ENCODE results near the gene RIPOR3. TPM values are rescaled to one million over a fixed set of nuclear protein-coding genes. Genes with fewer than 3 reads are reported as not detected.

RIPOR3 gene
- total and polyA plus RNA-seq, 9 of the 15 experiments (the other 6 are each of a cell fraction or from before 2014, with no cell fraction given), result 3.3 to 62.7 (median 21.4) TPM

DNA sequence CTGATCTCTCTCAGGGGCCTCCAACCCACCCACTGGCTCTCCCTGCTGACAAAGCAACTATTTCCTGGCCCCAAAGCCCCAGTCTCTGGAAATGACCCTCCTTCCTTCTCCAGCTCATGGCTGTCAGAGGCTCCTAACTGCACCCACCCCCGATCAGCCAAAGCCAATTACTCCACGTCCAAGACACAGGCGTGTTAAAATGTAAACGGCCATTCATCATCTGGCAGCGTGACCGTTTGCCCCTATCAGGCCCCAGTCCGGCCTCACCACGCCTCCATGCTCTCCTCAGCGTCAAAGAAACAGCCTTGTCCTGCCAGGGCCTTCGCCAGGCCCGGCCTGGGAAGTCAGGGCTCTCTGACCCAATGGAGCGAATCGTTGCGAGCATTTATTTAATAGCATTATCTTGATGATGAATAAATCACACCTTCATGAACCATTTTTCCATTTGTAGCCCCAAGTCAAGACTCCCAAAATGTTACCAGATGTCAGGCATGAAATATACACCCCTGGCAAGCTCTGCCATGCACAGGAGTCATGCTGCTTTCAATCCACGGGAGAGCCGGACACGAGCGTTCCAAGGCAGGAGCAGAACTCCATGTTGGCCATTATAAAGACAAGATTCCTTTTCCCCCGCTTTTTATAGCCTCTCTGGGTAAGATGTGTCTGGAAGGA, 17.7 kb downstream of the RIPOR3 start (continued):
- TF ChIP-seq, protein P1, sequence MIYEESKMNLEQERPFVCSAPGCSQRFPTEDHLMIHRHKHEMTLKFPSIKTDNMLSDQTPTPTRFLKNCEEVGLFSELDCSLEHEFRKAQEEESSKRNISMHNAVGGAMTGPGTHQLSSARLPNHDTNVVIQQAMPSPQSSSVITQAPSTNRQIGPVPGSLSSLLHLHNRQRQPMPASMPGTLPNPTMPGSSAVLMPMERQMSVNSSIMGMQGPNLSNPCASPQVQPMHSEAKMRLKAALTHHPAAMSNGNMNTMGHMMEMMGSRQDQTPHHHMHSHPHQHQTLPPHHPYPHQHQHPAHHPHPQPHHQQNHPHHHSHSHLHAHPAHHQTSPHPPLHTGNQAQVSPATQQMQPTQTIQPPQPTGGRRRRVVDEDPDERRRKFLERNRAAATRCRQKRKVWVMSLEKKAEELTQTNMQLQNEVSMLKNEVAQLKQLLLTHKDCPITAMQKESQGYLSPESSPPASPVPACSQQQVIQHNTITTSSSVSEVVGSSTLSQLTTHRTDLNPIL (CRISPR knock-in tag; IDR thresholded peaks at IDR 0.05), result no peak
- no peak for TF ChIP-seq SLC30A9 (CRISPR knock-in tag; IDR thresholded peaks at IDR 0.05)
- TF ChIP-seq ZNF830 (CRISPR knock-in tag; IDR thresholded peaks at IDR 0.05), result no peak
- no peak for TF ChIP-seq IRF2 (CRISPR knock-in tag; IDR thresholded peaks at IDR 0.05)
- TF ChIP-seq RNF2 (IDR thresholded peaks at IDR 0.05), result peak; percentile 51; the same call in 1 of the 2 replicates
- peak; percentile 62 for TF ChIP-seq RBBP5 (IDR thresholded peaks at IDR 0.05; ENCODE audit: borderline replicate concordance, insufficient read depth, low read length, poor library complexity, severe bottlenecking)
- no peak for TF ChIP-seq CHD1 (IDR thresholded peaks at IDR 0.05; ENCODE audit: low read length)
- TF ChIP-seq CREBBP (IDR thresholded peaks at IDR 0.05; ENCODE audit: low read depth, low read length), result no peak
- TF ChIP-seq HEY1 (CRISPR knock-in tag; IDR thresholded peaks at IDR 0.05; ENCODE audit: borderline replicate concordance), result no peak
- no peak for TF ChIP-seq OTX1 (CRISPR knock-in tag; IDR thresholded peaks at IDR 0.05)
- TF ChIP-seq KLF6 (CRISPR knock-in tag; IDR thresholded peaks at IDR 0.05; ENCODE audit: borderline replicate concordance), result no peak
- TF ChIP-seq SNIP1 (IDR thresholded peaks at IDR 0.05; ENCODE audit: low read depth), result no peak
- TF ChIP-seq, protein P2, sequence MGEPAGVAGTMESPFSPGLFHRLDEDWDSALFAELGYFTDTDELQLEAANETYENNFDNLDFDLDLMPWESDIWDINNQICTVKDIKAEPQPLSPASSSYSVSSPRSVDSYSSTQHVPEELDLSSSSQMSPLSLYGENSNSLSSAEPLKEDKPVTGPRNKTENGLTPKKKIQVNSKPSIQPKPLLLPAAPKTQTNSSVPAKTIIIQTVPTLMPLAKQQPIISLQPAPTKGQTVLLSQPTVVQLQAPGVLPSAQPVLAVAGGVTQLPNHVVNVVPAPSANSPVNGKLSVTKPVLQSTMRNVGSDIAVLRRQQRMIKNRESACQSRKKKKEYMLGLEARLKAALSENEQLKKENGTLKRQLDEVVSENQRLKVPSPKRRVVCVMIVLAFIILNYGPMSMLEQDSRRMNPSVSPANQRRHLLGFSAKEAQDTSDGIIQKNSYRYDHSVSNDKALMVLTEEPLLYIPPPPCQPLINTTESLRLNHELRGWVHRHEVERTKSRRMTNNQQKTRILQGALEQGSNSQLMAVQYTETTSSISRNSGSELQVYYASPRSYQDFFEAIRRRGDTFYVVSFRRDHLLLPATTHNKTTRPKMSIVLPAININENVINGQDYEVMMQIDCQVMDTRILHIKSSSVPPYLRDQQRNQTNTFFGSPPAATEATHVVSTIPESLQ (CRISPR knock-in tag; IDR thresholded peaks at IDR 0.05), result no peak
- TF ChIP-seq MTA1 (IDR thresholded peaks at IDR 0.05; ENCODE audit: borderline replicate concordance), result no peak
- no peak for TF ChIP-seq ZNF311 (CRISPR knock-in tag; IDR thresholded peaks at IDR 0.05)
- no peak for TF ChIP-seq RBM39 (optimal IDR thresholded peaks at IDR 0.05; ENCODE audit: low read depth, low read length)
- TF ChIP-seq, protein P3, sequence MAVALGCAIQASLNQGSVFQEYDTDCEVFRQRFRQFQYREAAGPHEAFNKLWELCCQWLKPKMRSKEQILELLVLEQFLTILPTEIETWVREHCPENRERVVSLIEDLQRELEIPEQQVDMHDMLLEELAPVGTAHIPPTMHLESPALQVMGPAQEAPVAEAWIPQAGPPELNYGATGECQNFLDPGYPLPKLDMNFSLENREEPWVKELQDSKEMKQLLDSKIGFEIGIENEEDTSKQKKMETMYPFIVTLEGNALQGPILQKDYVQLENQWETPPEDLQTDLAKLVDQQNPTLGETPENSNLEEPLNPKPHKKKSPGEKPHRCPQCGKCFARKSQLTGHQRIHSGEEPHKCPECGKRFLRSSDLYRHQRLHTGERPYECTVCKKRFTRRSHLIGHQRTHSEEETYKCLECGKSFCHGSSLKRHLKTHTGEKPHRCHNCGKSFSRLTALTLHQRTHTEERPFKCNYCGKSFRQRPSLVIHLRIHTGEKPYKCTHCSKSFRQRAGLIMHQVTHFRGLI (CRISPR knock-in tag; IDR thresholded peaks at IDR 0.05), result no peak
- no peak for TF ChIP-seq ZNF785 (CRISPR knock-in tag; IDR thresholded peaks at IDR 0.05)
- peak; percentile 32; the same call in 1 of the 2 replicates for TF ChIP-seq POLR2A (conservative IDR thresholded peaks at IDR 0.05)
- no peak for TF ChIP-seq STAT5A (IDR thresholded peaks at IDR 0.05; ENCODE audit: borderline replicate concordance, low read length)

Data from K562 (cell line).